ENCODE data around the gene STARD13. TPM values are rescaled to one million over a fixed set of nuclear protein-coding genes. Genes with fewer than 3 reads are reported as not detected.
A peak's percentile ranks its signal among the peaks of the same experiment; 100 is the strongest.

STARD13 gene
- total RNA-seq, 1 donor, result 11.0 TPM

DNA sequence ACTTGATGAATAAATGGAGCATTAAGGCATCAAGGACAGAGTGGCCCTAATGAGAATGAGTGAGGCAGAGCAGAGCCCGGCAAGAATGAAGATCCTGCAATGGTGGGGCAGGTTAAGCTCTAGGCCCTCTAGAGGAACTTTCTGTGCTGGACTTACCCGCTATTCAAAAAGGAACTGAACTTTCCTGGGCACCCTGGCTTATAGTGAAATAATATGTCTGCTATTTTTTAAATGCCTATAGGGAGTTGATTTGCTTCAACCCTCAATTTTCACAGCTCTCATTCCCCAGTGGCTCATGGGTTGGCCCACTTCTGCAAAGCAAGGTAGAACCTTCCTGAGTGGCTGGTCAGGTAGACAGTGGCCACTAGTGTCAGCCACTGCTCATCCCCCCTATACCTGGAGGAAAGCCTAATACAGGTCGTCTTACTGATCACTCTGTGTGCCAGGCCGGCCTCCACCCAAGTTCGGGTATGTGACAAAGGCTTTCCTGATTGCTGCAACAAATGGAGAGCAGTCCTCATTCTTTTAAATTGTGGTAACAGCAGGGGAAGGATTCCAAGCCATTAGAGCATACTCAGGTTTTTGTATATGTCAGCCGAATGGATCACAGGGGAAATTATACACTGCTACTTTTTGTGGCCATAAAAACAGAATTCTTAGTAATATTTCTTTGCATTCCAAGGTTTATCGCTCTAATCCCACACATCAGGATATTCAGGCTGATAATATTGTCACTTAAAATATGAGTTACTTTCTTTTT, 166.4 kb downstream of the STARD13 start:
- H3K4me3 ChIP-seq (ENCODE audit: low read depth, low read length), result no peak overlapping the region
- TF ChIP-seq, protein P1, sequence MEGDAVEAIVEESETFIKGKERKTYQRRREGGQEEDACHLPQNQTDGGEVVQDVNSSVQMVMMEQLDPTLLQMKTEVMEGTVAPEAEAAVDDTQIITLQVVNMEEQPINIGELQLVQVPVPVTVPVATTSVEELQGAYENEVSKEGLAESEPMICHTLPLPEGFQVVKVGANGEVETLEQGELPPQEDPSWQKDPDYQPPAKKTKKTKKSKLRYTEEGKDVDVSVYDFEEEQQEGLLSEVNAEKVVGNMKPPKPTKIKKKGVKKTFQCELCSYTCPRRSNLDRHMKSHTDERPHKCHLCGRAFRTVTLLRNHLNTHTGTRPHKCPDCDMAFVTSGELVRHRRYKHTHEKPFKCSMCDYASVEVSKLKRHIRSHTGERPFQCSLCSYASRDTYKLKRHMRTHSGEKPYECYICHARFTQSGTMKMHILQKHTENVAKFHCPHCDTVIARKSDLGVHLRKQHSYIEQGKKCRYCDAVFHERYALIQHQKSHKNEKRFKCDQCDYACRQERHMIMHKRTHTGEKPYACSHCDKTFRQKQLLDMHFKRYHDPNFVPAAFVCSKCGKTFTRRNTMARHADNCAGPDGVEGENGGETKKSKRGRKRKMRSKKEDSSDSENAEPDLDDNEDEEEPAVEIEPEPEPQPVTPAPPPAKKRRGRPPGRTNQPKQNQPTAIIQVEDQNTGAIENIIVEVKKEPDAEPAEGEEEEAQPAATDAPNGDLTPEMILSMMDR (IDR thresholded peaks at IDR 0.05; ENCODE audit: insufficient read depth, low read length), result no peak
- peak; percentile 53 for DNase-seq (ENCODE audit: low read depth)

DNA sequence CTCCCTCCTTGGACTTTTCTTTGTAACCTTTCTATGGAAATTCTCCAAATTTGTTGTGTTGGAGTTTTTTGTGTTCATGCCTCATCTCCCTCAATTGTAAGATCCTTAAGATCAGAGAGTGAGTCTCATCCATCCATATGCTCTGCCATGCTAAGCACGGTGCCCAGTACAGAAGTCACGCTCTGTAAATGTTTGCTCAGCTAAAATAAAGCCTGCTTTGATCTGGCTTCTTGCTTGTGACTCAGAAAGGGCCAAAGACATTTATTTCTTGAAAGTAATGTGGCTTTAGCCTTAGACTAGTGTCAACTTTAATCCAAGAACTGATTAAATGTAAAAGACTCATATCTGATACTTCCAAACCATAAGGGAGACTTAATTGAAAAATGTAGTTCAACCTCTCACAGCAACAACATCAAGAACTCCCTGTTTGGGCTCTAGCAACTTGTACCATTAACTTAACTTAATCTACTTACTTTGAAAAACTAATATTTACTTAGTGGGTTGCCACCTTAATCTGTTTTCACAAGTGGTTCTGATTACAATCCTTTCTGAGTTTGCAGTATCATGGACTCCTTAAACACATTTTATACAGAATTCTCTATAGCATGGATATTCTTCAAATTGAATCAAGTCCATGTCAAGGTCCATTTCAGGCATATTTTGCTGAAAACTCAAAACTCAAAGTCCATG, 169.1 kb downstream of the STARD13 start:
- H3K4me3 ChIP-seq (ENCODE audit: low read depth, low read length), result no peak overlapping the region
- DNase-seq (ENCODE audit: low read depth), result no peak
- TF ChIP-seq, protein P1 (IDR thresholded peaks at IDR 0.05; ENCODE audit: insufficient read depth, low read length), result no peak

DNA sequence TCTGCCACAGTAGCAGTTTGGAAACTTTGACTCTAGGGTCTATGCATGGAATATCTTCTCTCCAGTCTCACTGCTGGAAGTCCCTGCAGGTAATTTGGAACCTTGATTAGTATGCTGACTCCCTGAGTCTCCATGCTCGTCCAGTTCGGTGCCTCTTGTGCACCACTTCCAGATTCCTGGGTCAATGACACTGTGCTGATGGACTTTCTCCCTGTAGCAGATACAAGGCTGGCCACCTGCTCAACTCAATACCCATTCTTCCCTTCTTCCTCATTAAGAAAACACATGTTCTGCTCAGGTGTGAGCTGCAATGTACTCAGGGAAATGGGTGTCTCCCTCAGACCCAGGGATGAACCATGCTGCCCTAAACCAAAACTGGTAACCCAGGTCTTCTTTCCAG, 170.3 kb downstream of the STARD13 start:
- TF ChIP-seq, protein P1 (IDR thresholded peaks at IDR 0.05; ENCODE audit: insufficient read depth, low read length), result no peak
- DNase-seq (ENCODE audit: low read depth), result no peak
- H3K4me3 ChIP-seq (ENCODE audit: low read depth, low read length), result no peak overlapping the region

DNA sequence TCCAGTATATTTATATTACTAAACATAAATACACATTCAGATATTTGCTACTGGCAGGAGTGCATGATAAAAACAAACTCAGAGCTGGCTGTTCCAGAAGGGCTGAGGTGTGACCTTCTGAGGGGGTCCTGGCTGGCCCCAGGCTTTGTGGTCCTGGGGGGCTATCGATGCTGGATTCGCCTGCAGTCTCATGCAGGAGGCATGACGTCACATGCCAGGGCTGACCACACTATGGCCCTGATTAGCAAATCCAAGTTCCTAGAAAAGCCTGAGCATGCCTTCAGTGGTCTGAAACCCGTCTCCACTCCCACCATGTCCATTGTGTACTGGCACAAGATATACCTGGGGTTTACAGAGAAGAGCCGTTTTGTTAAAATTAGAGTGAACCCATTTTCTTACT, 171.4 kb downstream of the STARD13 start:
- TF ChIP-seq, protein P1 (IDR thresholded peaks at IDR 0.05; ENCODE audit: insufficient read depth, low read length), result no peak

DNA sequence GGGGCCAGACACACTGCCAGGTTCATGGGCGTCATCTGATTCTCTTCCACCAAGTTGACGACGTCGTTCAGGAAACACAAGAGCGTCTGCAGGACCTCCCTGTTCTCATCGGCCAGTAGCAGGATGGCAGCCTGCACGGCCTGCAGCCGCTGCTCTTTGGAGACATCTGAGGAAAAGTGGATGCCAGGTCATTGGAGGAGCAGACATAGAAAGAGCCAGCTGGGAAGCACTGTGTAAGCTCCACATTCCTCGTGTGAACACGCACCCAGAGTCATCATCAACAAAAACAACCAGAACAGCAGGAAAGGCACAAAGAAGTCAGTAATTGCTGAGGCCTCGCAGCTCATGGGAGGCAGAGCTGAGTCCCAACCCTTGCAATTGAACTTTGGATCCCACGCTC, 172.8 kb downstream of the STARD13 start:
- H3K4me3 ChIP-seq (ENCODE audit: low read depth, low read length), result no peak overlapping the region
- DNase-seq (ENCODE audit: low read depth), result peak; percentile 14
- TF ChIP-seq, protein P1 (IDR thresholded peaks at IDR 0.05; ENCODE audit: insufficient read depth, low read length), result no peak

More for the DNA sequence above, 171.4 kb downstream of the STARD13 start:
- H3K4me3 ChIP-seq (ENCODE audit: low read depth, low read length), result no peak overlapping the region
- DNase-seq (ENCODE audit: low read depth), result no peak

DNA sequence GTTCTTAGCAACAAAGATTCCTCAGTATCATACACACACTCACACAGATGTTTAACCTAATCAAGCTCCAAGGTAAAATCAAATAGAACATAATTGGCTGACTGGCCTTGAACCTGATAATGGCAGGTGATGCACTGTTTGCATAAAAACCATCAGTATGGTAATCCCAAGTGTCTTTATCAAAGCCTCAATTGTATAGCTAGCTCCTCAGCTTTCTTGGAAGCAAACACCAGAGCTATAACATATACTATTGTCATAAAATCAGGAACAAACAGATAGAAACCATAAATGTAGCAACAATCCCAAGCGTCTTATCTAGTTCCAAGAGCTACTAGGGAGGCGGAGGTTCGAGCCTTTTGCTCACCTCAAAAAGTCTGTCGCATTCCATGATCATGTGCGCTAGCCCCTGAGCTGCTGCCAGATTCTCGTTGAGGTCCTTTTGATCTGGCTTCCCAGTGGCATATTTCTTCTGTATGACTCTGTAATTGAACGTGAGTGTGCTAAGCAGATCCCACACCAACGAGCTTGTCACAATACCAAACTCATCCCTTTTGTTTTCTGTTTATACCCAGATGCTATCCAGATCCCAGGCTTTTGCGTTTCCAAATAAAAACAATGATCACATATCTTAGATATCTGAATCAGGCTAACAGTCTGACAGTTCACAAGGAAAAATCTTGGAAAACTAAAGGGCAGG, 174.0 kb downstream of the STARD13 start:
- DNase-seq (ENCODE audit: low read depth), result peak; percentile 57
- TF ChIP-seq, protein P1 (IDR thresholded peaks at IDR 0.05; ENCODE audit: insufficient read depth, low read length), result no peak
- no peak overlapping the region for H3K4me3 ChIP-seq (ENCODE audit: low read depth, low read length)

Data from fibroblast of the aortic adventitia (primary cell).